ENCODE results near the gene OR8K5.

- TF ChIP-seq, protein P1, sequence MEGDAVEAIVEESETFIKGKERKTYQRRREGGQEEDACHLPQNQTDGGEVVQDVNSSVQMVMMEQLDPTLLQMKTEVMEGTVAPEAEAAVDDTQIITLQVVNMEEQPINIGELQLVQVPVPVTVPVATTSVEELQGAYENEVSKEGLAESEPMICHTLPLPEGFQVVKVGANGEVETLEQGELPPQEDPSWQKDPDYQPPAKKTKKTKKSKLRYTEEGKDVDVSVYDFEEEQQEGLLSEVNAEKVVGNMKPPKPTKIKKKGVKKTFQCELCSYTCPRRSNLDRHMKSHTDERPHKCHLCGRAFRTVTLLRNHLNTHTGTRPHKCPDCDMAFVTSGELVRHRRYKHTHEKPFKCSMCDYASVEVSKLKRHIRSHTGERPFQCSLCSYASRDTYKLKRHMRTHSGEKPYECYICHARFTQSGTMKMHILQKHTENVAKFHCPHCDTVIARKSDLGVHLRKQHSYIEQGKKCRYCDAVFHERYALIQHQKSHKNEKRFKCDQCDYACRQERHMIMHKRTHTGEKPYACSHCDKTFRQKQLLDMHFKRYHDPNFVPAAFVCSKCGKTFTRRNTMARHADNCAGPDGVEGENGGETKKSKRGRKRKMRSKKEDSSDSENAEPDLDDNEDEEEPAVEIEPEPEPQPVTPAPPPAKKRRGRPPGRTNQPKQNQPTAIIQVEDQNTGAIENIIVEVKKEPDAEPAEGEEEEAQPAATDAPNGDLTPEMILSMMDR (IDR thresholded peaks at IDR 0.05), result no peak
- TF ChIP-seq EZH2 (IDR thresholded peaks at IDR 0.05; ENCODE audit: borderline replicate concordance, insufficient read depth, low read depth, low read length, poor library complexity, severe bottlenecking), result no peak
Measured at GRCh38 chr11:56152333-56152732, 7.8 kb downstream of the OR8K5 start.
